Measurements from ENCODE around the gene VAV3. TPM values are rescaled to one million over a fixed set of nuclear protein-coding genes. Genes with fewer than 3 reads are reported as not detected.

The VAV3 gene
- total and polyA plus RNA-seq, 2 of the 8 experiments (the other 6 are each of a cell fraction or from before 2014, with no cell fraction given), result 2.9 to 7.9 TPM

DNA sequence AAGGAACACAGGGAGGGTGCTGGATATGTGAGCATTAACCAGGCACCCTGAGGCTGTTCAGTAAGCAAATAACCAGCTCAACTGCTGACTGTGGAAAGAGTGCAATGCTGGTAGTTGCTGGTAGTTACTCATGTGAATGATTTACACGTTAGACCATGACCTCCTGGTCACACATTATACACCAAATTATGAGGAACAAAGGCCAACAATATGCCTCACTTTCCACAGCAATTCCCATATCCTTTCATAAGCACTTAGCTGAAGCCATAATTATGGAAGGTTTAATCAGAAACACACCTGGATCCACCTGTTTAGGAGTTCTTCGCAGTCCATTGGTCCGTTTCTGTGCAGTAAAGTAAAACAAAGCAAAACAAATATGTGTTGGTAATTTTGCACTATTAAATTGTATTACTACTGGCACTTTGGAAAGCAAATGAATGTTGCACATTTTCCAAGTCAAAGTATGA, 281.8 kb downstream of the VAV3 start:
- no peak overlapping the region for H3K4ac ChIP-seq (replicated peaks; ENCODE audit: insufficient read length, low read depth, low read length)
- no peaks in the 10 kb centered on the region for H3K79me1 ChIP-seq (ENCODE audit: low read depth, low read length)
- H3K4me3 ChIP-seq (ENCODE audit: extremely low read depth in 1 of 4, insufficient read depth in 2 of 4, low read depth in 3 of 4, low read length in 4 of 4), result no peak overlapping the region
- H4K5ac ChIP-seq (ENCODE audit: insufficient read length, low read depth, low read length), result no peak overlapping the region
- H3K4me1 ChIP-seq (replicated peaks in 1 of 4; ENCODE audit: control insufficient read depth in 3 of 4, insufficient read depth in 4 of 4, low read length in 3 of 4), result peaks cover 0 to 3% (median 0%) of the 10 kb centered on the region in 4 experiments; a peak in 2 of 7 replicates
- DNase-seq (ENCODE audit: low read depth in 1 of 2, low spot score in 2 of 2), result no peak
- FAIRE-seq, result no peak
- H4K91ac ChIP-seq (replicated peaks; ENCODE audit: insufficient read length, low read length), result no peak overlapping the region
- no peak overlapping the region for H3K18ac ChIP-seq (ENCODE audit: extremely low read depth, low read length)
- no peak overlapping the region for H3K56ac ChIP-seq (replicated peaks; ENCODE audit: insufficient read length, low read depth, low read length)
- no peaks in the 10 kb centered on the region for H3K36me3 ChIP-seq (ENCODE audit: control insufficient read depth in 2 of 4, insufficient read depth in 4 of 4, low read length in 3 of 4)
- no peak overlapping the region for H2BK12ac ChIP-seq (ENCODE audit: low read depth, low read length)
- WGBS, 2 experiments (ENCODE audit: extremely low coverage in 1 of 2, insufficient coverage in 1 of 2, insufficient read length in 1 of 2, insufficient replicate concordance in 2 of 2, low coverage in 1 of 2, low lambda C conversion rate in 2 of 2, missing lambda C conversion rate in 1 of 2), result 92% methylated on average over 3 of the region's 3 CpGs; no CpG with 5 or more reads in 1 of the 2 experiments
- no peak overlapping the region for H2BK20ac ChIP-seq (ENCODE audit: low read length)
- H4K8ac ChIP-seq (ENCODE audit: extremely low read depth, insufficient read depth, low read length), result no peak overlapping the region
- H3K4me2 ChIP-seq (ENCODE audit: insufficient read depth in 1 of 2, low read depth in 2 of 2, low read length in 2 of 2), result no peak overlapping the region
- no peak overlapping the region for H2AK5ac ChIP-seq (ENCODE audit: low read depth, low read length)
- H3K23ac ChIP-seq (ENCODE audit: insufficient read length), result no peak overlapping the region
- H2BK120ac ChIP-seq (replicated peaks; ENCODE audit: low read depth, low read length), result no peak overlapping the region
- no peak for TF ChIP-seq GABPA (IDR thresholded peaks at IDR 0.05; ENCODE audit: borderline replicate concordance, insufficient read depth, low read length)
- no peak for TF ChIP-seq SIX5 (IDR thresholded peaks at IDR 0.05; ENCODE audit: low read depth, low read length)
- TF ChIP-seq EP300 (IDR thresholded peaks at IDR 0.05; ENCODE audit: borderline replicate concordance in 1 of 2, low read depth in 2 of 2, low read length in 2 of 2), result no peak
- no peak for TF ChIP-seq SP1 (IDR thresholded peaks at IDR 0.05; ENCODE audit: low read depth, low read length)
- H3K79me2 ChIP-seq (ENCODE audit: control insufficient read depth in 1 of 2, insufficient read depth in 2 of 2, low read length in 2 of 2), result no peaks in the 10 kb centered on the region
- no peak overlapping the region for H2BK15ac ChIP-seq (ENCODE audit: low read length)
- POLR2A ChIA-PET (ENCODE audit: partially characterized antibody), result no interaction called here
- H3K9ac ChIP-seq (replicated peaks in 1 of 4; ENCODE audit: extremely low read depth in 1 of 4, low read depth in 3 of 4, low read length in 3 of 4), result no peak overlapping the region
- no peak overlapping the region for H2BK5ac ChIP-seq (ENCODE audit: low read depth, low read length)
- H3K27ac ChIP-seq (ENCODE audit: low read depth, low read length), result no peak overlapping the region
- H2AFZ ChIP-seq (ENCODE audit: low read length), result no peak overlapping the region
- no peaks in the 10 kb centered on the region for H3K9me3 ChIP-seq (ENCODE audit: insufficient read depth in 2 of 2, low read depth in 1 of 2, low read length in 1 of 2)
- CTCF ChIA-PET (ENCODE audit: partially characterized antibody), result no interaction called here
- no peak overlapping the region for H3K14ac ChIP-seq (ENCODE audit: insufficient read length)
- no peaks in the 10 kb centered on the region for H3K27me3 ChIP-seq (replicated peaks in 1 of 4; ENCODE audit: control insufficient read depth in 3 of 4, extremely low read depth in 1 of 4, insufficient read depth in 3 of 4, low read length in 3 of 4)
- no peaks in the 10 kb centered on the region for H3K23me2 ChIP-seq (ENCODE audit: low read depth, low read length)
- no peaks in the 10 kb centered on the region for H4K20me1 ChIP-seq (replicated peaks in 1 of 2; ENCODE audit: control insufficient read depth in 1 of 2, insufficient read depth in 2 of 2, low read length in 2 of 2)
